HG03039 (cell line): ENCODE data around the gene SFTPD.

Experiments
- ATAC-seq: cut with Tn5 transposase; IDR thresholded peaks from one replicate; pipeline ENCODE4 v1.9.1; 2021; ENCODE audit warnings: mild to moderate bottlenecking, moderate library complexity; ENCODE audit not compliant: unreplicated experiment

Gene SFTPD

GRCh38 chr10:79946271-79947082 is 2.4 kb downstream of the SFTPD start:
- ATAC-seq, result no peak

- ATAC-seq, result no peak
Observed at GRCh38 chr10:79944428-79945395, 4.2 kb downstream of the SFTPD start.

GRCh38 chr10:79943871-79944270 is 5.0 kb downstream of the SFTPD start:
- ATAC-seq, result no peak

GRCh38 chr10:79942261-79943185 is 6.4 kb downstream of the SFTPD start:
- no peak for ATAC-seq

GRCh38 chr10:79941585-79942210 is 7.2 kb downstream of the SFTPD start:
- ATAC-seq, result no peak

- no peak for ATAC-seq
Observed at GRCh38 chr10:79941146-79941545, 7.8 kb downstream of the SFTPD start.

GRCh38 chr10:79940431-79940830 is 8.5 kb downstream of the SFTPD start:
- ATAC-seq, result no peak

GRCh38 chr10:79939969-79940368 is 8.9 kb downstream of the SFTPD start:
- ATAC-seq, result no peak

GRCh38 chr10:79938728-79939406 is 10.0 kb downstream of the SFTPD start:
- ATAC-seq, result peak; percentile 50

GRCh38 chr10:79937701-79938151 is 11.2 kb downstream of the SFTPD start:
- no peak for ATAC-seq

GRCh38 chr10:79936625-79937615 is 12.0 kb downstream of the SFTPD start:
- no peak for ATAC-seq

GRCh38 chr10:79933961-79934360 is 14.9 kb downstream of the SFTPD start:
- ATAC-seq, result no peak

- no peak for ATAC-seq
Observed at GRCh38 chr10:79932841-79933379, 16.0 kb downstream of the SFTPD start.

GRCh38 chr10:79932307-79932706 is 16.6 kb downstream of the SFTPD start:
- ATAC-seq, result no peak

GRCh38 chr10:79930751-79931150 is 18.2 kb downstream of the SFTPD start:
- no peak for ATAC-seq

GRCh38 chr10:79930267-79930666 is 18.6 kb downstream of the SFTPD start:
- no peak for ATAC-seq

GRCh38 chr10:79929409-79929904 is 19.4 kb downstream of the SFTPD start:
- ATAC-seq, result peak; percentile 65

- ATAC-seq, result no peak
Observed at GRCh38 chr10:79928028-79928583, 20.8 kb downstream of the SFTPD start.
